Gastrocnemius medialis (tissue), 4 donors: ENCODE data around the gene PLK5. TPM values are rescaled to one million over a fixed set of nuclear protein-coding genes. Genes with fewer than 3 reads are reported as not detected.

Experiments
- ATAC-seq, 2 donors: fragments of 150-250 bp; one replicate each; pipeline ENCODE4 v1.9.1; 2016
- DNase-seq, 2 donors: peaks; one replicate each; pipeline ENCODE4 v3.0.0-alpha.2; 2019
- H3K27ac ChIP-seq, 4 donors: fragments of 200-600 bp; sonication (generic); 1 replicate in 1 of 4; 2 replicates in 3 of 4; pipeline ENCODE4 v1.5.1; 2016 to 2018; ENCODE audit warnings: mild to moderate bottlenecking in 2 of 4, moderate library complexity in 1 of 4
- H3K27me3 ChIP-seq, 3 donors: fragments of 200-600 bp; sonication (generic) in 2 of 3; 1 replicate in 1 of 3; 2 replicates in 2 of 3; pipeline versions ENCODE4 v1.5.1 to v1.6.0; 2016 to 2019; ENCODE audit warnings: mild to moderate bottlenecking in 1 of 3, moderate library complexity in 1 of 3
- H3K36me3 ChIP-seq, 2 donors: fragments of 200-600 bp; sonication (generic) in 1 of 2; one replicate each; pipeline ENCODE4 v1.5.1; 2017 to 2018
- H3K4me1 ChIP-seq, 2 donors: fragments of 200-600 bp; sonication (generic) in 1 of 2; one replicate each; pipeline ENCODE4 v1.5.1; 2016 to 2017; ENCODE audit warnings: mild to moderate bottlenecking in 2 of 2
- H3K4me3 ChIP-seq, 4 donors: fragments of 200-600 bp; sonication (generic) in 3 of 4; 1 replicate in 1 of 4; 2 replicates in 3 of 4; pipeline ENCODE4 v1.5.1; 2016 to 2019; ENCODE audit warnings: mild to moderate bottlenecking in 2 of 4
- H3K9me3 ChIP-seq, 3 donors: fragments of 200-600 bp; sonication (generic) in 2 of 3; 1 replicate in 1 of 3; 2 replicates in 2 of 3; pipeline ENCODE4 v1.5.1; 2016 to 2019
- CTCF ChIP-seq, 5 experiments: fragments of 450-650 bp in 3 of 5; fragments of 200-600 bp in 2 of 5; sonication (generic) in 2 of 5; IDR thresholded peaks in 4 of 5; conservative IDR thresholded peaks in 1 of 5; 1 replicate in 4 of 5; 2 replicates in 1 of 5; pipeline ENCODE4 v1.5.1; 2016 to 2019; ENCODE audit warnings: antibody characterized with exemption in 5 of 5, mild to moderate bottlenecking in 3 of 5, moderate library complexity in 3 of 5
- POLR2A ChIP-seq, 2 donors: fragments of 450-650 bp; IDR thresholded peaks; one replicate each; pipeline ENCODE4 v1.6.1; 2017; ENCODE audit warnings: antibody characterized with exemption in 2 of 2, mild to moderate bottlenecking in 2 of 2, moderate library complexity in 2 of 2
- in situ Hi-C, 4 donors: fragments of 200-750 bp; cut with MboI; loops; one replicate each; pipeline versions ENCODE4 v1.15.0 to v1.8.0; 2017; ENCODE audit warnings: low sequenced_read_pairs in 4 of 4
- intact Hi-C: fragments of 100-400 bp; cut with DNase I; formaldehyde crosslinking; loops from one replicate; pipeline ENCODE4 v1.15.1; 2023; ENCODE audit warnings: low total_unique reads
- total RNA-seq, 4 donors: library from RNA; depleted of rRNA; stranded (reverse); fragments of >200 nt; gene quantifications; one replicate each; pipeline versions ENCODE4 v1.1.0 to v1.2.3, GENCODE V29; 2016

PLK5 gene
- total RNA-seq, 4 donors from 2014 or later = not detected

- TF ChIP-seq POLR2A (IDR thresholded peaks at IDR 0.05) = no peak
- TF ChIP-seq CTCF (IDR thresholded peaks at IDR 0.05 in 4 of 5, conservative IDR thresholded peaks at IDR 0.05 in 1 of 5) = no peak
- DNase-seq (no peak), ATAC-seq (no peak)
- in situ Hi-C loops = no loop called here
- intact Hi-C loops = no loop called here
- Histone ChIP-seq H3K36me3 (peaks cover 0 to 41% of the 10 kb centered on the region in 2 donors), H3K27me3 (no peaks in the 10 kb centered on the region), H3K27ac (no peak overlapping the region), H3K4me1 (no peaks in the 10 kb centered on the region), H3K9me3 (no peaks in the 10 kb centered on the region), H3K4me3 (no peak overlapping the region)
Observed at GRCh38 chr19:1576242-1577089, 52.6 kb downstream of the PLK5 start.

- Histone ChIP-seq H3K36me3 (peaks cover 0 to 49% of the 10 kb centered on the region in 2 donors), H3K4me3 (no peak overlapping the region), H3K27ac (no peak overlapping the region)
Observed at GRCh38 chr19:1577090-1577928, 53.4 kb downstream of the PLK5 start.

GRCh38 chr19:1577929-1578618, 54.2 kb downstream of the PLK5 start:
- H3K9me3 ChIP-seq = no peaks in the 10 kb centered on the region
- H3K27ac ChIP-seq = no peak overlapping the region
- DNase-seq (no peak), ATAC-seq (no peak)
- no peak overlapping the region for H3K4me3 ChIP-seq
- no peaks in the 10 kb centered on the region for H3K4me1 ChIP-seq
- in situ Hi-C loops = no loop called here
- H3K27me3 ChIP-seq = no peaks in the 10 kb centered on the region
- peaks cover 0 to 56% of the 10 kb centered on the region in 2 donors for H3K36me3 ChIP-seq
- TF ChIP-seq POLR2A (IDR thresholded peaks at IDR 0.05) = no peak
- no peak for TF ChIP-seq CTCF (IDR thresholded peaks at IDR 0.05 in 4 of 5, conservative IDR thresholded peaks at IDR 0.05 in 1 of 5)
- intact Hi-C loops = no loop called here

More at GRCh38 chr19:1577090-1577928, 53.4 kb downstream of the PLK5 start:
- Histone ChIP-seq H3K4me1 (no peaks in the 10 kb centered on the region), H3K27me3 (no peaks in the 10 kb centered on the region), H3K9me3 (no peaks in the 10 kb centered on the region)
- no peak for ATAC-seq
- intact Hi-C loops = no loop called here
- no peak for TF ChIP-seq CTCF (IDR thresholded peaks at IDR 0.05 in 4 of 5, conservative IDR thresholded peaks at IDR 0.05 in 1 of 5)
- TF ChIP-seq POLR2A (IDR thresholded peaks at IDR 0.05) = no peak
- in situ Hi-C loops = no loop called here
- no peak for DNase-seq

GRCh38 chr19:1579222-1579621, 55.3 kb downstream of the PLK5 start:
- intact Hi-C loops (no loop called here), in situ Hi-C loops (no loop called here)
- peaks cover 0 to 65% of the 10 kb centered on the region in 2 donors for H3K36me3 ChIP-seq
- H3K27ac ChIP-seq = no peak overlapping the region
- H3K27me3 ChIP-seq = no peaks in the 10 kb centered on the region
- ATAC-seq (no peak), DNase-seq (no peak)
- no peaks in the 10 kb centered on the region for H3K4me1 ChIP-seq
- no peak overlapping the region for H3K4me3 ChIP-seq
- TF ChIP-seq POLR2A (IDR thresholded peaks at IDR 0.05) (no peak), CTCF (IDR thresholded peaks at IDR 0.05 in 4 of 5, conservative IDR thresholded peaks at IDR 0.05 in 1 of 5) (no peak)
- H3K9me3 ChIP-seq = no peaks in the 10 kb centered on the region
